ENCODE data around the gene MYO1E. TPM values are rescaled to one million over a fixed set of nuclear protein-coding genes. Genes with fewer than 3 reads are reported as not detected.

MYO1E gene
- polyA plus RNA-seq, 1 donor from 2014 or later = 0.38 TPM

GRCh38 chr15:59304807-59305206 is 67.9 kb downstream of the MYO1E start:
- H4K20me1 ChIP-seq (ENCODE audit: insufficient read depth) = no peaks in the 10 kb centered on the region
- H3K79me2 ChIP-seq (replicated peaks; ENCODE audit: insufficient read depth, low read length) = no peaks in the 10 kb centered on the region

GRCh38 chr15:59304034-59304795 is 68.5 kb downstream of the MYO1E start:
- no peak overlapping the region for H3K4me2 ChIP-seq (ENCODE audit: low read length)
- no peaks in the 10 kb centered on the region for H3K79me2 ChIP-seq (replicated peaks; ENCODE audit: insufficient read depth, low read length)

More at GRCh38 chr15:59304807-59305206, 67.9 kb downstream of the MYO1E start:
- no peak overlapping the region for H3K9ac ChIP-seq (ENCODE audit: low read length)
- H3K27me3 ChIP-seq (ENCODE audit: insufficient read depth, low read depth, low read length) = no peaks in the 10 kb centered on the region
- no peaks in the 10 kb centered on the region for H3K36me3 ChIP-seq (ENCODE audit: insufficient read depth, low read length)
- H3F3A ChIP-seq (ENCODE audit: insufficient read depth, low read length, poor library complexity, severe bottlenecking) = no peaks in the 10 kb centered on the region
- no peaks in the 10 kb centered on the region for H3K9me2 ChIP-seq (ENCODE audit: insufficient read depth, low read length)
- H3K9me3 ChIP-seq (ENCODE audit: low read length) = no peaks in the 10 kb centered on the region
- no peak overlapping the region for H3K27ac ChIP-seq (ENCODE audit: low read length)
- no peak overlapping the region for H3K4me2 ChIP-seq (ENCODE audit: low read length)
- no peak overlapping the region for H3K4me3 ChIP-seq (ENCODE audit: low read length)
- TF ChIP-seq TAF1 (IDR thresholded peaks at IDR 0.05; ENCODE audit: low read depth) (no peak), EZH2 (IDR thresholded peaks at IDR 0.05; ENCODE audit: borderline replicate concordance, insufficient read depth, low read length, poor library complexity, severe bottlenecking) (no peak), POLR2AphosphoS5 (IDR thresholded peaks at IDR 0.05) (no peak), RAD21 (conservative IDR thresholded peaks at IDR 0.05) (no peak), CTCF (IDR thresholded peaks at IDR 0.05; ENCODE audit: poor library complexity, severe bottlenecking) (no peak), EP300 (conservative IDR thresholded peaks at IDR 0.05; ENCODE audit: poor library complexity, severe bottlenecking) (no peak)
- H2AFZ ChIP-seq (ENCODE audit: low read depth, low read length) = no peak overlapping the region

More at GRCh38 chr15:59304034-59304795, 68.5 kb downstream of the MYO1E start:
- H3K27me3 ChIP-seq (ENCODE audit: insufficient read depth, low read depth, low read length) = no peaks in the 10 kb centered on the region
- H3K9me3 ChIP-seq (ENCODE audit: low read length) = no peaks in the 10 kb centered on the region
- H3K27ac ChIP-seq (ENCODE audit: low read length) = no peak overlapping the region
- H4K20me1 ChIP-seq (ENCODE audit: insufficient read depth) = no peaks in the 10 kb centered on the region
- H3K36me3 ChIP-seq (ENCODE audit: insufficient read depth, low read length) = no peaks in the 10 kb centered on the region
- TF ChIP-seq EP300 (conservative IDR thresholded peaks at IDR 0.05; ENCODE audit: poor library complexity, severe bottlenecking) = no peak
- no peak for TF ChIP-seq SMC3 (conservative IDR thresholded peaks at IDR 0.05; ENCODE audit: poor library complexity)
- no peak for TF ChIP-seq TAF1 (IDR thresholded peaks at IDR 0.05; ENCODE audit: low read depth)
- no peak for TF ChIP-seq MXI1 (conservative IDR thresholded peaks at IDR 0.05; ENCODE audit: poor library complexity, severe bottlenecking)
- TF ChIP-seq CTCF (IDR thresholded peaks at IDR 0.05; ENCODE audit: poor library complexity, severe bottlenecking) = no peak
- no peak for TF ChIP-seq REST (IDR thresholded peaks at IDR 0.05; ENCODE audit: borderline replicate concordance)
- TF ChIP-seq POLR2AphosphoS5 (IDR thresholded peaks at IDR 0.05) = no peak
- no peak for TF ChIP-seq RAD21 (conservative IDR thresholded peaks at IDR 0.05)
- no peak for TF ChIP-seq EZH2 (IDR thresholded peaks at IDR 0.05; ENCODE audit: borderline replicate concordance, insufficient read depth, low read length, poor library complexity, severe bottlenecking)
- no peaks in the 10 kb centered on the region for H3F3A ChIP-seq (ENCODE audit: insufficient read depth, low read length, poor library complexity, severe bottlenecking)
- H2AFZ ChIP-seq (ENCODE audit: low read depth, low read length) = no peak overlapping the region
- H3K4me3 ChIP-seq (ENCODE audit: low read length) = no peak overlapping the region
- H3K9ac ChIP-seq (ENCODE audit: low read length) = no peak overlapping the region
- no peaks in the 10 kb centered on the region for H3K9me2 ChIP-seq (ENCODE audit: insufficient read depth, low read length)
